Effector CD8-positive, alpha-beta T cell (primary cell): ENCODE data around the gene STK17B.
A peak's percentile ranks its signal among the peaks of the same experiment; 100 is the strongest.

ENCODE experiments used
- DNase-seq: peaks from one replicate; lab custom pipeline; 2025; lab: John Stamatoyannopoulos, UW

STK17B gene

DNA sequence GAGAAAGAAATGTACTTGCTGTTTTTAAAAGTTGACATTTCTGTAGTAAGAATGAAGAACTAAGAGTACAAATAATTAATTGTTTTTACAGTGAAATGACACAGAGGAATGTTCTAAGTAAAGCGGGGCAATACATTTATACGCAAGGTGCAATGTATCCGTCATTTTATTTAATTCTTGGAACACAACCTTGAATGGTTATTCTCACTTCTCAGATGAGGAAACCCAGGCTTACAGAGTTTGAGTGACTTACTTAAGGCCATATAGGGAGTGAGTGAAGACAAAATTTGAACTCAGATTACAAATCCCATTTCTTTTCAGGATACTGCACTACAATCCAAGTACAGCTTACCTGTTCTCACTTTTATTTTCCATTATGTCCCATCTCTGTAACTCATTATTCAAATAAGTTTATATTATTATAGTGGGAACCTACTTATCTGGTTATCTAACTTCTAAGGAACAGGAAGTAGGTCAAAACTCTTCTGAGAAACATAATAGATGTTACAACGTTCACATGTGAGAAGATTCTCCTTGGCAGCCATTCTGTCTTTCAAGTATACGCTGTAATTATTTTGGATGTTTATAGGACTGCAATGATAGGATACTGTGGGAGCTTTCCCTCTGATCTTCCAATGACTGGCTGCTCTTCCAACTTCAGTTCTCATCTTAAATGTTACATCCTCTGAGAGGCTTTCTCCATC, 12.3 kb upstream of the STK17B start:
- no peak for DNase-seq

DNA sequence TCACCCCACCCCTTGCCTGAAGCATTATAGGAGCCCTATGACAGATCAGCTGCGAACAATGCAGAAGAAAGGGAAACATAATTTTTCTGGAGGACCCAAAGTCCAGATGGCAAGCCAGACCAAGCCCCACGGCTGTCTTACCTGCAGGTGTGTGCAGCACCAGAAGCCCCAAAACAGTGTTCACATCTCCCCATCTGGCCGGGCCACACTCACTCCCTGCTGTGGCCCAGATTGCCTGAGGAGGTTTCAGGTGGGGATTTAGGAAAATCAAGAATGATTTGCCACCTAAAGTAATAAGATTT, 11.7 kb upstream of the STK17B start:
- no peak for DNase-seq

DNA sequence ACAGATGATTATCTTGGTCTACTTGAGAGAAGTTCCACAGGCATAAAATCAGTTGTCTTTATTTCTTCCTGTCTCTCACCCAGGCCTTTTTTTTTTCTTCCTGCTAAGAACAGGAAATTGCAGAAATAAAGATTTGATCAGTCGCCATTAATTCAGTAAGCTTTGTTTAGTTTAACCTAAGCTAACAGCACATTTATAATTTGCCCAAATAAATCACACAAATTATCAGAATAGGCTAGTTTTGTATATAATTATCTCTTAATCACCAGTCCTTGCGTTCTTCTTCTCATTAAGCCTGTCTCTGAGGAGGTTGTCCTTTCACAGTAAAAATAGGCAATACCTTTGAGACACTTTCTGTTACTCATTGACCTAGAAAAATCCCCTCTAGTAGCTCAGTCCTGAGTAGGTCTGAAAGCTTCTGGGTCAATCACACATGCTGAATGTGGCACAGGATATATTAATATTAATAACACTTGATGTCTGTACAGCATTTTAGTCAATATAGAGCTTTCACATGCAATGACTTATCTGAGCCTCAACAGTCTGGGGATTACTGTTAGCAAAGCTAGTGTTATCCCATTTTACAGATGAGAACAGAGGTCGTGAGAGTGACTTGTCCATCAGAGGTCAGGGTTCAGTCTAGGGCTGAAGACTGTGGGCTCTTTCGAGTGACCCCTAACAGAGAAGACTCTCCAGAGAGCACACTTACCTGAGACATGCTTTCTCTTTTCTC, 11.2 kb upstream of the STK17B start:
- DNase-seq, result no peak

DNA sequence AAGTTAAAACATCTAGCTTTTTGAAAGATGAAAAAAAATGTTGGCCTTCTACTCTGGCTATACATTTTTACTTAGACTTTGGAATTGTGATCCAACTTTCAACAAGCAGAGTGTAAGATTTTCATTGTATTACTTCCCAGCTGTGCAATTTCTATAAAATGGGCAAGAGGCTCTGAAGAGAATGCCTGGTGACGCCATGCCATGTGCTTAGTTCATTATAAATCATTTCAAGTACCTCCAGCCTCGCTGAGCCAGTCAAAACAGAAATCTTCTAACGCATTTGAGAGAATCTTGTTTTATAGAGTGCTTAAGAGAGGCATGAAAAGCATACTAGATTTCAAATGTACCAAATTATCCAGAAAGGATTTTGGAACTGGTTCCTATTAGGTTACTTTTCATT, 10.1 kb upstream of the STK17B start:
- DNase-seq, result no peak

DNA sequence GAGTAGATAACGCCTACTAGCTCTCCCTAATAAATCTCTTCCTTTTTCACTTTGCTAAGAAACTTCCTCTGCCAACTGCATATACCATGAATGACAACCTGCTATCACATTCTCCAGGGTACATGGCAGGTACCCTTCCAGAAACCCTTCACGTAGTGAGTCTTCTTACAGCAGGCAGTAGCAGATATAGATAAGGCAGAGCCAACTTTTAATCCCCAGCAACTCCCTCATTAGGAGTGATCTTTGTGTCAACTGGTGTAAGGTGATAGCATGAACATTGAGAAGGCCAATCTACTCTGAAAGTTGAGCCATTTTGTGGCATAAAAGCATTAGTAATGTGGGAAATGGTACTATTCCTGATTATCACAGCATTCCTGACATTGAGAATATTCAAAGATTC, 5.7 kb upstream of the STK17B start:
- no peak for DNase-seq

DNA sequence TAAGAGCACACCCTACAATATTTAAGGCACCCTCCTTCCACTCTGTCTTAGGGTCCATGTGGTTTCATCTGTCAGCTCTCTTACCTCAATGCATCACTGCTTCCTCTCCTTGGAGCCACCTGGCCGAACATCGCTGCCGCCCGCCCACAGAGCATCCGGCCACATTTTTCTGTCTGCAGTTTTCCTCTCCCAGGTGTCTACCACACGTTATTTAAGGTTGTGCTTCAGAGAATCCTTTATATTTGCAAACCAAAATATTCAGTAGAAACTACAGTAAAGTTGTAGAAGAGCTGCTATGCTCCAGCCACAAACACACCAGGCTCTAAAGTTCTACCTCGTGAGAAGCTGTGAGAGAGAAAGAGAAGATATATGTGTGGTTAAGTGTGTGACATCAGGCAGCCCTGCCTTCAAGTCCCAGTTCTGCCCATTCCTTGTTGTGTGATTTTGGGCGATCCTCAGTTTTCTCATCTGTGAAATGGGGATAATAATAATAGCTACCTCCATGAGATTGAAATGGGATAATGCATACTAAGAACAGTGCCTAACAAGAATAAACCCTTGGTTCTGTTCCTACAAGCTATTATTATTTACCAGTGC, 4.9 kb upstream of the STK17B start:
- DNase-seq, result peak; percentile 64

DNA sequence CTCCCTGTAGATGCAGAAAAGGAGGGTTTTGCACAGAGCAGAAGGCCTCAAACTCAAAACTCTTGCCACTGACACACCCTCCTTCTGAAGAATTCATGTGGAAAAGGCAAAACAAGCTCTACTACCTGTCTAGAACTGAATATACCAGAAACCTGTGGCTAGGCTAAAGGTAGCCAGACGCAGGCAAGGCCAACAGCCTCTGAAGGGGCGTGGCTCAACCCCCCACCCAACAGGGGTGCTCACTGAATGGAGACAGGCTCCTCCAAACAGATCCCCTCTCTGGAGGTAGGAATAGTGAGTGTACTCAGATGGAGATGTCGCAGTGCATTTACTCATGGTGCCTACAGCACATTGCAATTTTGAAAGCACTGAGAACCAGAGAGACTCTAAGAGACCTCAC, 3.0 kb upstream of the STK17B start:
- no peak for DNase-seq

DNA sequence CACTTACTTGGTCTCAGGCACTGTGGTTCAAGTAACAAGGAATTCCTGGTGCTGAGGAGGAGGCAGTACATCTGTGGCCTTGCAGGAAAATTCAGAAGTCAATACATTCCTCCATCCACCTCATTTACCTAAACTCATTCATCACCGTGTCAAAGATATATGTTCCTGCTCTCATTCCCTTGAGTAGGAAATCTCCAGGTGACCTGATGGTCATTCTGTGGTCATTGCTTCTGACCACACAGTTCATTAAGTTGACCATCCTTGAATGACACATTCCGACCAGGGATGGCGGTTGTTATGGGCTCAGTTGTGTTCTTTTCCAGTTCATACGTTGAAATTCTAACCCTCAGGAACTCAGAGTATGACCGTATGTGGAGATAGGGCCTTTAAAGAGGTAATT, 2.1 kb upstream of the STK17B start:
- no peak for DNase-seq

DNA sequence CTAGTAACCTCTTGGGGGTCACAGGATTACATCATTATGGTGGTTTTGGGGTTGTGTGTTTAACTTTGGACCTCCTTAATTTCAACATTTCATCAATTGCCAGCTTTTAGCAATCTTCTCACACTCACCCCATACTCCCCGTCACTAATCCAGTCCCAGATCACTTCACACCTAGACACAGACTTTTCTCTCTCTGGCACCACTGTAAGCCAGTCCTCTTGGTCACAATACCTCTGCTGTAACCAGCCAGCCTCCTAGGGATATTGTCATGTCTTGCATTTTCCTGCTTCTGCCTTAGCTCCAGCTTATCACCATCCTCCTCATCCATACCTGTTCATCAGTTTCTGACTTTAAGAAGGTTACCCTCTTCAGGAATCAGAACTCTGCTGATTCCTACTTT, 1.6 kb upstream of the STK17B start:
- DNase-seq, result no peak

DNA sequence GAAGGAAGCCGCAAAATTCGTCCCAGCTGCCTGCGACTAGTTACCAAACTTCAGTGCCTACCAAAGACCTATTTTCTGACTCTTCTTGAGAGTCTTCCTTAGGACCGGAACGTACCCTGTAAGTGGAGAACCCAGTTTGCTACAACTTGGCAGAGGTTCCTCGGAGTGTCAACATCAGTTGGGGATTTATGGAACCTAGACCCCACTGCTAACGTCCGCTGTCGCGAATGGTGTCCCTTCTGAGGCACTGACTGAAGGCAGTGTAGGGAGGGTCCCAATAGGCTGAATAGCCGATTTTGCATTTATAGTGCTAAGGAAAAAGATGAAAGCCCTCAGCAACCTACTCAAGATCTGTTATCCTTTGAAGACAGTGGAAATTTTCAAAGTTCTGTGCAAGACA, 568 bp upstream of the STK17B start:
- DNase-seq, result no peak

DNA sequence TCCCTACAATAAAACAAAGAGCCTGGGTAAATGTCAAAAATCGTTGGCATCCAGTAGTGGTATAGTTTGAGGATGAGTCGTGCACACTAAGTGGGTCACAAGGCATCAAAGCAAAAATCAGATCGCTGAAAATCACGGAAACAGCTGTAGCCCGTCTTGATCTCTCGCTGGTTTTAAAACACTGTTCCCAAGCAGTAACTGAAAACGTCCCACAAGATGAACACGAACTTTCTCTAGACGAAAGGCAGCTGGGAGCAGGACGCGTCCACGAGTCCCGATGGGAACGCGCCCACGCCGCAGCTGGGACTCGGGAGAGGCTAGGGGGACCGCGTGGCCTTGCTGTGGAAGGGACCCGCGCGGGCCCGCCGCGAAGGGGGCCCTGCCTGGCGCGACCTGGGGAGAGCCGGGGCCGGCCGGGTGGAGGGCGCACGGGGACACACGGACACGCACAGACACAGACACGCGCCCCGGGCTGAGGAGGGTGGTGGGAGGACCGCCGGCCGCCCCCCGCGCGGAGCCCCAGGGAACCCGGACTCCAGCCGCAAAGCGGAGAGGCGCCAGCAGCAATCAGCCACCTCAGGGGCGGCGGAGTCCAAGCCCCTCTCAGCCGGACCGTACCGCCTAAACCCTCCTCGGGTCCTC, 651 bp downstream of the STK17B start:
- DNase-seq, result no peak

DNA sequence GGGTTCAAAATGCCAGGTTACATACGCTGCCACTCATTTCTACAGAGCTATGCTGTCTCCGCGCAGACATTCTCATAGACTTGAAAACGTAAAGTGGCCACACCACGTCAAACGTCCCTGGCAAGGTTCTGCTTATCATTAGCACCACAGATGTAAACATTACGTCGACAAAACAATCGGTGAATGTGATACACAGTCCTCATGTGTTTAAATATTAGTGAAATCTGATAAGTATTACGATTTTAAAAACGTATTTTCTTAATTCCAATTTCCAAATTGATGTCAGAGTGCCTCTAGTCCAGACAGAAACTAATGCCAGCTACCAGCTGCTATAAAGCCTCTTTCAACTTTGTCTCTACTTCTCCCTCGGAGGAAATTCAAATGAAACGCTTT, 1.2 kb downstream of the STK17B start:
- peak; percentile 24 for DNase-seq

DNA sequence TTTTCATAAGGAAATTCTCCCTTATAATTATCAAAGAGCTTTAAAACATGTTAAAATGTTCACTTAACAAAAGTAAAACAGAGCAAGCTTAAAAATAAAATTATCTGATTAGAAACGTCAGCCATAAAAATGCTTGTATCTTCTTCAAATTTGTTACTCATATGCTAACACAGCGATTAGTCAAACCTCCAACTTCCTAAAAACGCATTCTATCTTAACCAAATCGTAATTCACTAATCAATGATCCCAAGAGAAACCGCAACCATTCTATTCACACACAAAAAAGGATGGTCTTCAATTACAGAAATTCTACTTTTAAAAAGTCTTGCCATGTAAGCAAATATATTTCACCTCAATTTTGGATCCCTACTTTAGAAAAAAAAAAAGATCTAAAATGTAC, 1.9 kb downstream of the STK17B start:
- no peak for DNase-seq

DNA sequence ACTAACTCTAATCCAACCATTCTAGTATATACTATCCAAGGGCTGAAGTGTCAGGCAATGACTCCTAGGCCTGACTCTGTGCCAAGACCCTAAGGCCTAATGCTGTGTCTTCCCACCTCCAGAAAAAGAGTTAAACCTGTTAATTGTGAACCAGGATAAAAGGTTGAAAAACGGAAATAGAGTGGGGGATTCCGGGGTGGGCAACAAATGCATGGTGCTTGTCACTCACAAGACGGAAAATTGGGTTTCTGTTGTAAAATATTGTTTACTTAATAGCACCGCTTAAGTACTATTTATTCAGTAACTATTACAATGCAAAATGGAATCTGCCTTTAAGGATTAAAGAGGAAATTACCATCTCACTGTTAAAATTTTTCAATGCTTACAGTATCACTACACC, 3.2 kb downstream of the STK17B start:
- DNase-seq, result no peak

DNA sequence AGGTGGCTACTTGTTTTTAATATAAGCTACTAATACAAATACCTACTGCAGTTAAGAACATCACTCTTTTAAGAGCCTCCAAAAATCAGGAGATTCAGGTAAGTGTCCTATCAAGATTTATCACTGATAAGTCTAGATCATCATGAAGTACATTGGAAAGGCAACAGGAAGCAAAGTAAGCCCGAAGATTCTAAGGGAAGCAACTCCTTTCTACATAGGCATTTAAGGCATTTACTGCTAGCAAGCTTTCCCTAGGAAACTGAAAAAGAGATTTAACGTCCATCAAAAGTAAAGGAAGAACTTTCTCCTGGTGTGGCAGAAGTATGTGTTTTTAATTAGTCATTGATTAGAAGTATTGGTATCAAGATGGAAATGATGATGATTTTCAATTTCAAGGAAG, 3.7 kb downstream of the STK17B start:
- DNase-seq, result no peak

DNA sequence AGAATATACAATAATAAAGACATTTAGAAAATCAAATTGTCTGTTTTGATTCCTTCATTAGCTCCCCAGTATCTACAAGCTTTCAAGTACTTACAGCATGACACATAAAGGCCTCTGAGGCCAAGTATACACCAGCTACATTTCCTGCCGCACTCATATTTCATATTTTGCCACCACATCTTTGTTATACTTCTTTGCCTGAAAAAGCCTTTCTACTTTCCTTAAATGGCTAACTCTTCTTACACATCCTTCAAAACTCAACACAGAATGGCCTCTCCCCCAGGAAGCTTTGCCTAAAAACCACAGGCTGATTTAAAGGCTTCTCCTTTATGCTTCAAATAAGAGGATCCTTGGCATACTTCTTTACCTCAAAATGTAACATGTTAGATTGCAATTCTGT, 4.5 kb downstream of the STK17B start:
- DNase-seq, result no peak

DNA sequence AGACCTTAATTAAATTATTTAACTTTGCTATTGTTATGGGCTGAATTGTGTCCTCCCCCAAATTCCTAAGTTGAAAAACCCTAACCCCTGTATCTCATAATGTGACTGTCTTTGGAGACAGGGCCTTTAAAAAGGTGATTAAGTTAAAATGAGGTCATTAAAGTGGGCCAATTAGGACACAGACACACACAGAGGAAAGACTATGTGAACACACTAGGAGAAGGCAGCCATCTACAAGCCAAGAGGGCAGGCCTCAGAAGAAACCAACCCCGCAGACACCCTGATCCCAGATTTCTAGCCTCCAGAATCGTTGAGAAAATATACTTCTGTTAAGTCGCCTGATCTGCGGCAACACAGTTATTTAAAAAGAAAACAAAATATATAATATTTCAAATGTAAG, 6.4 kb downstream of the STK17B start:
- no peak for DNase-seq

DNA sequence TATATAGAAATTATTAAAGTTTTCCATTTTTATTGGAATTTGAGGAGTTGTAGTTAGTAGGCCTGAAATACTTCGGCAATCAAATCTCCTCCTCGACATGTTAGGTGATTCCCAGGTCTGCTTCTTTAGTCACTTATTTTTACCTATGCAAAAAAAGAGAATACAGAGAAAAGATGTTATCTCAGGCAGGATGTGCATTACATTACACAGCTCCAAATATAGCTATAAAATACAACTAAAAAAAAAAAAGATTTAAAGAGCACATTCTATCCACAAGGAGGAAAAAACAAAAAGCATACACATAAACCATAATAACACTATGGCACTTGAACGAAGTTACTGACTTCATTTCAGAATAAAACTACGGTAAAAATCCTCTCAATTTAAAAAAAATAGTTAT, 8.1 kb downstream of the STK17B start:
- no peak for DNase-seq

DNA sequence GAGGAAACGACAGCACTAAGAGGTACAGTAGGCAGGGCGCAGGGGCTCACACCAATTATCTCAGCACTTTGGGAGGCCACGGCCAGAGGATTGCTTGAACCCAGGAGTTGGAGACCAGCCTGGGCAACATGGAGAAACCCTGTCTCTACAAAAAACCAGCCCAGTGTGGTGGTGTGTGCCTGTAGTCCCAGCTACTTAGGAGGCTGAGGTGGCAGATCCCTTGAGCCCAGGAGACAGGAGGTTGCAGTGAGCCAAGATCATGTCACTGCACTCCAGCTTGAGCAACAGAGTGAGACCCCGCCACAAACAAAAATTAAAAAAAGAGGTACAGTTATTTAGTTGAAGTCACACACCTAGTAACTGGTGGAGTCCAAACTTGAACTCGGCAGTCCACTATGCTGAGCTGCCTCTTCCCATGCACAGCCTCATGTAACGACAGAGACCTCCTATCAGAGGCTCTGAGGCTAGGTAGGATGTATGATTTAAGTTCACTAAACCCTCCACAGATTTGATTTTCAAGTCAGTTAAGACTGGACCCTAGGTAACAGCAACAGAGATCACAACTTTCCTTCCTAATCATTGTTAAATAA, 8.7 kb downstream of the STK17B start:
- DNase-seq, result no peak

DNA sequence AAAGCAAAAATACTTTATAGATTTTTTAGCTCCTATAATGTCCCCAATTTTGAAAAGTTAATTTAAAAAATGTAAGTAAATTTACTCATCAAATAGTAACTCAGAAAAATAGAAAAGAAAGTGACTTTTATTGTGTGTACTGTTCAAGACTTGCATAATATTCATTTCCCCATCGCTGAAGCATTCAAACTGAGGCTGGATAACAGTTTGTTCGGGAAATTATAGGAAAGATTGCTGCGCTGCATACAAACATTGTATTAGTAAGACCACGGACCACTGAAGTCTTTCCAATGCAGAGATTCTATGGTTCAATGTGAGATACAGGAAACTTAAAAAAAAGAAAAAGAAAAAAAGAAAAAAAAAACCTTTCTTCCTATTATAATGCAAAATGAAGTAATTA, 10.4 kb downstream of the STK17B start:
- DNase-seq, result no peak

DNA sequence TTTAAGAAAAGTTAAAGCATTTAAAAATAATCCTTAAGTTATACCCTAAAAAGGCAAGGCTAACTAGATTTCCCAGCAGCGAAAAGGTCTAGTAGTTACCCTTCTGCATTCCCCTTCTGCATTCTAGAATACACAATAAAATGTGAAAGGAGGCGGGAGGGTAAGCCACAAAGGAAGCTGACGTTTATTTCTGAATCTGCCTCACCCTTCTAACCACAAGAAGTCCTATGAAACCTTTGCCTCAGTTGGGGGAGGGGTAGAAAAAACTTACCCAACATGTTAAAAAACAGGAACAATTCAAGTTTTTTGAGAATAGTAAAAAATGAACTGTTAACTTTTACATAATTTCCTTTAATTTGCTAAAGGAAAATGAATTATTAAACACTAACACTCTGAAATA, 11.3 kb downstream of the STK17B start:
- DNase-seq, result peak; percentile 48

DNA sequence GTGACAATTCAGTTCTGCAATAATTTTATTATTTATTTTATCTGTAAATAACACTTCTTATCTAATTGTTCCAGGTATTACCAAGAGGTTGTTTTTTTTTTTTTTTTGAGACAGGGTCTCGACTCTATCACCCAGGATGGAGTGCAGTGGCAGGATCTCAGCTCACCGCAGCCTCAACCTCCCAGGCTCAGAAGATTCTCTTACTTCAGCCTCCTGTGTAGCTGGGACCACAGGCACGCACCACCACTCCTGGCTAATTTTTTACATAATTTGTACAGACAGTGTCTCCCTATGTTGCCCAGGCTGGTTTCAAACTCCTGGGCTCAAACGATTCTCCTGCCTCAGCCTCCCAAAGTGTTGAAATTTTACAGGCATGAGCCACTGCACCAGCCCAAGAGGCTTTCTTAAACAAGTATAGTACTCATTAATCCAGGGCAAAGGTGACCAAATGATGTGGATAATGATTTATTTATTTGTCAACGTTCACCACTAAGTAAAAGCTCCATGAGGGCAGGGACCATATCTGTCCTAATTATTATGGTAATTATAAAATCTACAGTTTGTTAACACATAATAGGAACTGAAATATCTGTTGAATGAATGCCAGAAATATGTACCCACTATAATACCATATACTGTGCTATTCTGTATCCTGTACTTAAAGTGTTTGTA, 12.0 kb downstream of the STK17B start:
- DNase-seq, result no peak
